HepG2 (cell line): ENCODE data around the gene TMBIM1. TPM values are rescaled to one million over a fixed set of nuclear protein-coding genes. Genes with fewer than 3 reads are reported as not detected.

Experiments
- ELF4 ChIP-seq: sonication (generic); formaldehyde crosslinking; IDR thresholded peaks from 2 replicates; pipeline ENCODE4 v1.5.0; 2020; ENCODE audit warnings: missing genetic modification reagents, mild to moderate bottlenecking, moderate library complexity, borderline replicate concordance
- IKZF4 ChIP-seq: sonication (generic); formaldehyde crosslinking; IDR thresholded peaks from 2 replicates; pipeline ENCODE4 v1.5.1; 2020; ENCODE audit warnings: borderline replicate concordance, mild to moderate bottlenecking, low read depth, missing genetic modification reagents; ENCODE audit errors: not compliant biosample characterization
- MED1 ChIP-seq: sonication (generic); formaldehyde crosslinking; IDR thresholded peaks from 2 replicates; pipeline ENCODE4 v1.4.0; 2020; ENCODE audit warnings: missing genetic modification reagents
- MIER3 ChIP-seq: IDR thresholded peaks from 2 replicates; pipeline ENCODE4 v1.6.1; 2016; ENCODE audit warnings: missing compliant biosample characterization, borderline replicate concordance
- PHF20 ChIP-seq: sonication (generic); formaldehyde crosslinking; IDR thresholded peaks from 2 replicates; pipeline ENCODE4 v1.5.0; 2020; ENCODE audit warnings: mild to moderate bottlenecking, missing genetic modification reagents
- RXRB ChIP-seq: IDR thresholded peaks from 2 replicates; pipeline ENCODE4 v1.6.1; 2016; ENCODE audit warnings: borderline replicate concordance, missing genetic modification reagents, missing compliant biosample characterization
- TAF15 ChIP-seq: fragments of 200-400 bp; formaldehyde crosslinking; IDR thresholded peaks from one replicate; pipeline ENCODE4 v1.6.1; 2018; ENCODE audit warnings: mild to moderate bottlenecking, low read depth, low read length; ENCODE audit not compliant: poor library complexity, severe bottlenecking
- XRCC5 ChIP-seq: fragments of 200-400 bp; formaldehyde crosslinking; optimal IDR thresholded peaks from 2 replicates; pipeline ENCODE3; 2017; ENCODE audit warnings: mild to moderate bottlenecking, low read length
- ZKSCAN8 ChIP-seq: IDR thresholded peaks from 2 replicates; pipeline ENCODE4 v1.6.1; 2016; ENCODE audit warnings: borderline replicate concordance, missing genetic modification reagents, missing compliant biosample characterization
- ZNF232 ChIP-seq: sonication (generic); formaldehyde crosslinking; IDR thresholded peaks from 2 replicates; pipeline ENCODE4 v1.4.0; 2020; ENCODE audit warnings: missing genetic modification reagents, borderline replicate concordance
- ZNF292 ChIP-seq: sonication (generic); formaldehyde crosslinking; IDR thresholded peaks from 2 replicates; pipeline ENCODE4 v1.8.1; 2022; ENCODE audit warnings: mild to moderate bottlenecking, low read depth, missing genetic modification reagents, borderline replicate concordance
- ZNF850 ChIP-seq: sonication (generic); formaldehyde crosslinking; conservative IDR thresholded peaks from 2 replicates; pipeline ENCODE4 v1.9.0; 2021; ENCODE audit warnings: mild to moderate bottlenecking, missing genetic modification reagents
- polyA plus RNA-seq, 8 experiments: library from polyadenylated mRNA; depleted of rRNA in 3 of 8; stranded (reverse) in 7 of 8; unstranded in 1 of 8; fragments of >200 nt; fragmentation: Illumina TruSeq in 4 of 8; extraction: Trizol in 4 of 8; gene quantifications; 2 replicates each; pipeline versions ENCODE4 v1.2.1 to v1.2.3, GENCODE V29; 2011 to 2016; ENCODE audit warnings: low read depth in 4 of 8, missing spikeins in 1 of 8, mixed read lengths in 1 of 8; ENCODE audit not compliant: insufficient read depth in 1 of 8
- total RNA-seq, 5 experiments: library from RNA; depleted of rRNA; stranded (reverse); fragments of >200 nt; fragmentation: Illumina TruSeq; extraction: Trizol; gene quantifications; 2 replicates each; pipeline ENCODE4 v1.2.3, GENCODE V29; 2016; ENCODE audit warnings: low read depth in 1 of 5
- TF ChIP-seq, protein P1 (sequence below): sonication (generic); formaldehyde crosslinking; IDR thresholded peaks from 2 replicates; pipeline ENCODE4 v1.4.0; 2020; ENCODE audit warnings: mild to moderate bottlenecking, missing genetic modification reagents
- TF ChIP-seq, protein P2 (sequence below): sonication (generic); formaldehyde crosslinking; IDR thresholded peaks from 2 replicates; pipeline ENCODE4 v1.4.0; 2020; ENCODE audit warnings: missing genetic modification reagents
- TF ChIP-seq, protein P3 (sequence below): sonication (generic); formaldehyde crosslinking; IDR thresholded peaks from 2 replicates; pipeline ENCODE4 v1.5.0; 2020; ENCODE audit warnings: missing genetic modification reagents
- TF ChIP-seq, protein P4 (sequence below), 2 experiments: fragments of 450-650 bp in 1 of 2; sonication (generic) in 1 of 2; formaldehyde crosslinking; IDR thresholded peaks; 2 replicates each; pipeline versions ENCODE4 v1.5.0 to v1.8.0; 2020 to 2022; ENCODE audit warnings: mild to moderate bottlenecking in 1 of 2, missing genetic modification reagents in 1 of 2
- TF ChIP-seq, protein P5 (sequence below): IDR thresholded peaks from 2 replicates; pipeline ENCODE4 v1.6.1; 2016; ENCODE audit warnings: mild to moderate bottlenecking

Gene TMBIM1
- total and polyA plus RNA-seq, 2 of the 13 experiments (the other 11 are each of a cell fraction or from before 2014, with no cell fraction given) = 127 to 139 TPM

DNA sequence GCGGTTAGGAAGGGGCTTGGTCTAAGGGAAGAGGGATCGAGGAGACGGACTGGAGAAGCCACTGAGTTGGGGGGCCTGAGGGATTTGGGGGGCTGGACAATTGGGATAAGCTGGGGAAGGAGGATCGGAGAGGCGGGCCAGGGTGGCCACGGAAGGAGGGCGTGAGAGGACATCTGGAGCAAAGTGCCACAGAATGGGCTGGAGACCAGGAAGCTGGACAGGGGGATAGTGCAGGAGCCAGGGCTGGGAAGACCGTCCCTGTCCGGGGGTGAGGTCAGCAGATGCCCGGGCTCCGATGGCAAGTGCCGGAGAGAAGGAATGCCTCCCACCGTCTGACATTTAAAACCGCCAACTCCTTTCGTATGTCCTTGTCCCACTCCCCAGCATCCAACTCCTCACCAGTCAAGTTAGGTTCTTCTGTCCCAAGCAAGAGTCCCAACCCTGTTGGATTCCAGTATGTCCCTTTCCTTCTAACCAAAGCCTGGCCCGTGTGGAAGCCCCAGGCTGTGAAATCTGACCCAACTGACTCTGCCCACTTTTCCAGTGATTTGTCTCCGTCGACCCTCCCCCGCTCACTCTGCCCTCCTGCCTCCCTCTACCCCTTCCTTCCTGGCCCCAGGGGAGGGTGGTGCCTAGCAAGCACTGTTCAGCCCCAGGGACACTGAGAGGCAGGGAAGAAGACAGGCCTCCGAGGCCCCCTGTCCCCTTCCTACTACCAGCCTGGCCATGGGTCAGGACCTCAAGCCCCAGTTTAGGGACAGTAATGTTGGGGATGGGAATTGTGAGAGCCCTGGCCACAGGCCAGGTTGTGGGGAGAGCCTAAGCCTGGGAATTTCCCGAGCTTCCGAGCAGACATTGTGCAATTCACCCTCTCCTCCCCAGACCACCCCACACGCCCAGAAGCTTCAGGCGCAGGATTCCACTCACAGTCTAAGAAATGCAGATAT, 31.5 kb upstream of the TMBIM1 start (continued):
- TF ChIP-seq, protein P1, sequence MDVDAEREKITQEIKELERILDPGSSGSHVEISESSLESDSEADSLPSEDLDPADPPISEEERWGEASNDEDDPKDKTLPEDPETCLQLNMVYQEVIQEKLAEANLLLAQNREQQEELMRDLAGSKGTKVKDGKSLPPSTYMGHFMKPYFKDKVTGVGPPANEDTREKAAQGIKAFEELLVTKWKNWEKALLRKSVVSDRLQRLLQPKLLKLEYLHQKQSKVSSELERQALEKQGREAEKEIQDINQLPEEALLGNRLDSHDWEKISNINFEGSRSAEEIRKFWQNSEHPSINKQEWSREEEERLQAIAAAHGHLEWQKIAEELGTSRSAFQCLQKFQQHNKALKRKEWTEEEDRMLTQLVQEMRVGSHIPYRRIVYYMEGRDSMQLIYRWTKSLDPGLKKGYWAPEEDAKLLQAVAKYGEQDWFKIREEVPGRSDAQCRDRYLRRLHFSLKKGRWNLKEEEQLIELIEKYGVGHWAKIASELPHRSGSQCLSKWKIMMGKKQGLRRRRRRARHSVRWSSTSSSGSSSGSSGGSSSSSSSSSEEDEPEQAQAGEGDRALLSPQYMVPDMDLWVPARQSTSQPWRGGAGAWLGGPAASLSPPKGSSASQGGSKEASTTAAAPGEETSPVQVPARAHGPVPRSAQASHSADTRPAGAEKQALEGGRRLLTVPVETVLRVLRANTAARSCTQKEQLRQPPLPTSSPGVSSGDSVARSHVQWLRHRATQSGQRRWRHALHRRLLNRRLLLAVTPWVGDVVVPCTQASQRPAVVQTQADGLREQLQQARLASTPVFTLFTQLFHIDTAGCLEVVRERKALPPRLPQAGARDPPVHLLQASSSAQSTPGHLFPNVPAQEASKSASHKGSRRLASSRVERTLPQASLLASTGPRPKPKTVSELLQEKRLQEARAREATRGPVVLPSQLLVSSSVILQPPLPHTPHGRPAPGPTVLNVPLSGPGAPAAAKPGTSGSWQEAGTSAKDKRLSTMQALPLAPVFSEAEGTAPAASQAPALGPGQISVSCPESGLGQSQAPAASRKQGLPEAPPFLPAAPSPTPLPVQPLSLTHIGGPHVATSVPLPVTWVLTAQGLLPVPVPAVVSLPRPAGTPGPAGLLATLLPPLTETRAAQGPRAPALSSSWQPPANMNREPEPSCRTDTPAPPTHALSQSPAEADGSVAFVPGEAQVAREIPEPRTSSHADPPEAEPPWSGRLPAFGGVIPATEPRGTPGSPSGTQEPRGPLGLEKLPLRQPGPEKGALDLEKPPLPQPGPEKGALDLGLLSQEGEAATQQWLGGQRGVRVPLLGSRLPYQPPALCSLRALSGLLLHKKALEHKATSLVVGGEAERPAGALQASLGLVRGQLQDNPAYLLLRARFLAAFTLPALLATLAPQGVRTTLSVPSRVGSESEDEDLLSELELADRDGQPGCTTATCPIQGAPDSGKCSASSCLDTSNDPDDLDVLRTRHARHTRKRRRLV (CRISPR knock-in tag) = no peak
- no peak for TF ChIP-seq ELF4 (CRISPR knock-in tag)
- TF ChIP-seq RXRB (CRISPR knock-in tag) = no peak
- no peak for TF ChIP-seq IKZF4 (CRISPR knock-in tag)
- TF ChIP-seq, protein P2, sequence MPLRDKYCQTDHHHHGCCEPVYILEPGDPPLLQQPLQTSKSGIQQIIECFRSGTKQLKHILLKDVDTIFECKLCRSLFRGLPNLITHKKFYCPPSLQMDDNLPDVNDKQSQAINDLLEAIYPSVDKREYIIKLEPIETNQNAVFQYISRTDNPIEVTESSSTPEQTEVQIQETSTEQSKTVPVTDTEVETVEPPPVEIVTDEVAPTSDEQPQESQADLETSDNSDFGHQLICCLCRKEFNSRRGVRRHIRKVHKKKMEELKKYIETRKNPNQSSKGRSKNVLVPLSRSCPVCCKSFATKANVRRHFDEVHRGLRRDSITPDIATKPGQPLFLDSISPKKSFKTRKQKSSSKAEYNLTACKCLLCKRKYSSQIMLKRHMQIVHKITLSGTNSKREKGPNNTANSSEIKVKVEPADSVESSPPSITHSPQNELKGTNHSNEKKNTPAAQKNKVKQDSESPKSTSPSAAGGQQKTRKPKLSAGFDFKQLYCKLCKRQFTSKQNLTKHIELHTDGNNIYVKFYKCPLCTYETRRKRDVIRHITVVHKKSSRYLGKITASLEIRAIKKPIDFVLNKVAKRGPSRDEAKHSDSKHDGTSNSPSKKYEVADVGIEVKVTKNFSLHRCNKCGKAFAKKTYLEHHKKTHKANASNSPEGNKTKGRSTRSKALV (CRISPR knock-in tag) = 0 out of 2 replicates have a peak, but pooled peaks have one; percentile 36
- no peak for TF ChIP-seq MIER3 (CRISPR knock-in tag)
- peak; percentile 82 for TF ChIP-seq ZNF292 (CRISPR knock-in tag)
- TF ChIP-seq MED1 (CRISPR knock-in tag) = peak; percentile 64
- TF ChIP-seq ZNF850 = no peak
- 0 out of 2 replicates have a peak, but pooled peaks have one; percentile 36 for TF ChIP-seq ZKSCAN8 (CRISPR knock-in tag)
- TF ChIP-seq, protein P3, sequence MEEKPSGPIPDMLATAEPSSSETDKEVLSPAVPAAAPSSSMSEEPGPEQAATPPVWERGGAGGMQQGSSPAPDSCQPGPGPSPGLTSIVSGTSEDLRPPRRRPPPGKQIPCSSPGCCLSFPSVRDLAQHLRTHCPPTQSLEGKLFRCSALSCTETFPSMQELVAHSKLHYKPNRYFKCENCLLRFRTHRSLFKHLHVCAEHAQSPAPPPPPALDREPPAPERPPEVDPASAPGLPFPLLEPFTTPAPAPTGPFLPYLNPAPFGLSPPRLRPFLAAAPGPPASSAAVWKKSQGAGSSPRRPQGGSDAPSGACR (CRISPR knock-in tag) = peak; percentile 61; the same call in 1 of the 2 replicates
- TF ChIP-seq PHF20 (CRISPR knock-in tag) = peak; percentile 36; the same call in 1 of the 2 replicates
- TF ChIP-seq, protein P4, sequence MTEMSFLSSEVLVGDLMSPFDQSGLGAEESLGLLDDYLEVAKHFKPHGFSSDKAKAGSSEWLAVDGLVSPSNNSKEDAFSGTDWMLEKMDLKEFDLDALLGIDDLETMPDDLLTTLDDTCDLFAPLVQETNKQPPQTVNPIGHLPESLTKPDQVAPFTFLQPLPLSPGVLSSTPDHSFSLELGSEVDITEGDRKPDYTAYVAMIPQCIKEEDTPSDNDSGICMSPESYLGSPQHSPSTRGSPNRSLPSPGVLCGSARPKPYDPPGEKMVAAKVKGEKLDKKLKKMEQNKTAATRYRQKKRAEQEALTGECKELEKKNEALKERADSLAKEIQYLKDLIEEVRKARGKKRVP (CRISPR knock-in tag; IDR thresholded peaks at IDR 0.05) = peak in 1 of 2 experiments; percentile 77; a peak in 2 of 4 replicates
- peak; percentile 65 for TF ChIP-seq XRCC5
- peak; percentile 79; the same call in 1 of the 2 replicates for TF ChIP-seq ZNF232 (CRISPR knock-in tag)
- TF ChIP-seq TAF15 = no peak
- TF ChIP-seq, protein P5, sequence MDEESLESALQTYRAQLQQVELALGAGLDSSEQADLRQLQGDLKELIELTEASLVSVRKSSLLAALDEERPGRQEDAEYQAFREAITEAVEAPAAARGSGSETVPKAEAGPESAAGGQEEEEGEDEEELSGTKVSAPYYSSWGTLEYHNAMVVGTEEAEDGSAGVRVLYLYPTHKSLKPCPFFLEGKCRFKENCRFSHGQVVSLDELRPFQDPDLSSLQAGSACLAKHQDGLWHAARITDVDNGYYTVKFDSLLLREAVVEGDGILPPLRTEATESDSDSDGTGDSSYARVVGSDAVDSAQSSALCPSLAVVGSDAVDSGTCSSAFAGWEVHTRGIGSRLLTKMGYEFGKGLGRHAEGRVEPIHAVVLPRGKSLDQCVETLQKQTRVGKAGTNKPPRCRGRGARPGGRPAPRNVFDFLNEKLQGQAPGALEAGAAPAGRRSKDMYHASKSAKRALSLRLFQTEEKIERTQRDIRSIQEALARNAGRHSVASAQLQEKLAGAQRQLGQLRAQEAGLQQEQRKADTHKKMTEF (CRISPR knock-in tag) = peak; percentile 37; the same call in 1 of the 2 replicates
